Osteocyte (in vitro differentiated cells): ENCODE data around the gene SFXN1. TPM values are rescaled to one million over a fixed set of nuclear protein-coding genes. Genes with fewer than 3 reads are reported as not detected.

ENCODE experiments used
- DNase-seq: peaks from one replicate; pipeline ENCODE4 v3.0.0; 2021; ENCODE audit warnings: mixed read lengths; ENCODE audit not compliant: unreplicated experiment; ENCODE audit errors: extremely low spot score
- H3K27ac Mint-ChIP-seq: one replicate; pipeline ENCODE4 v1.8.0; 2021; ENCODE audit warnings: mild to moderate bottlenecking, mixed read lengths; ENCODE audit not compliant: unreplicated experiment
- H3K27me3 Mint-ChIP-seq: one replicate; pipeline ENCODE4 v1.8.0; 2021; ENCODE audit warnings: mixed read lengths; ENCODE audit not compliant: unreplicated experiment
- H3K36me3 Mint-ChIP-seq: one replicate; pipeline ENCODE4 v1.8.0; 2021; ENCODE audit warnings: mixed read lengths; ENCODE audit not compliant: unreplicated experiment
- H3K4me1 Mint-ChIP-seq: one replicate; pipeline ENCODE4 v1.8.0; 2021; ENCODE audit warnings: mixed read lengths; ENCODE audit not compliant: unreplicated experiment
- H3K4me3 Mint-ChIP-seq: one replicate; pipeline ENCODE4 v1.8.0; 2021; ENCODE audit warnings: mild to moderate bottlenecking, moderate library complexity, mixed read lengths; ENCODE audit not compliant: unreplicated experiment
- H3K9me3 Mint-ChIP-seq: one replicate; pipeline ENCODE4 v1.8.0; 2021; ENCODE audit warnings: mixed read lengths; ENCODE audit not compliant: unreplicated experiment
- total RNA-seq: library from RNA; stranded (reverse); gene quantifications from 2 replicates; pipeline ENCODE4 v1.2.1, GENCODE V29; 2021
- TF ChIP-seq, protein P1 (sequence below): fragments of 200-600 bp; sonication (generic); IDR thresholded peaks from 2 replicates; pipeline ENCODE4 v1.5.0; 2021; ENCODE audit warnings: antibody characterized with exemption, mild to moderate bottlenecking, moderate library complexity

The SFXN1 gene
- total RNA-seq, 1 donor from 2014 or later, result 44.6 TPM

DNA sequence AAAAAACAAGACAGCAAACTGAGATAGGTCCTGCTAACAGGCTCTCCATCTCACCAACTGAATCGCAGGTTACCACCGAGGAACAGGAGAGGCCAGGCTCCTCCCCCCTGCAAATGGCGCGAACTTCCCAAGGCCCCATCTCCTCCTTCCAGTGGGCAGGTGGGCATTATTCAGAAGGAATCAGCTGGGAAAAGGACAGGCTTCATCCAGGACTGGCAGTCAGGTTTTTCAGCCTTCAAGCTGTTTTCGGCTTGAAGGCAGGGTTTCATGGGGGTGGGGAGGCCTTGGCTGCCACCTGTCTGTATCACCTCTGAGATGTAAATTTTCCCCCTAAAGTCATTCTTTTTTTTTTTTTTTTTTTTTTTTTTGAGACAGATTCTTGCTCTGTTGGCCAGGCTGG is 79.4 kb downstream of the SFXN1 start:
- DNase-seq, result no peak
- TF ChIP-seq, protein P1, sequence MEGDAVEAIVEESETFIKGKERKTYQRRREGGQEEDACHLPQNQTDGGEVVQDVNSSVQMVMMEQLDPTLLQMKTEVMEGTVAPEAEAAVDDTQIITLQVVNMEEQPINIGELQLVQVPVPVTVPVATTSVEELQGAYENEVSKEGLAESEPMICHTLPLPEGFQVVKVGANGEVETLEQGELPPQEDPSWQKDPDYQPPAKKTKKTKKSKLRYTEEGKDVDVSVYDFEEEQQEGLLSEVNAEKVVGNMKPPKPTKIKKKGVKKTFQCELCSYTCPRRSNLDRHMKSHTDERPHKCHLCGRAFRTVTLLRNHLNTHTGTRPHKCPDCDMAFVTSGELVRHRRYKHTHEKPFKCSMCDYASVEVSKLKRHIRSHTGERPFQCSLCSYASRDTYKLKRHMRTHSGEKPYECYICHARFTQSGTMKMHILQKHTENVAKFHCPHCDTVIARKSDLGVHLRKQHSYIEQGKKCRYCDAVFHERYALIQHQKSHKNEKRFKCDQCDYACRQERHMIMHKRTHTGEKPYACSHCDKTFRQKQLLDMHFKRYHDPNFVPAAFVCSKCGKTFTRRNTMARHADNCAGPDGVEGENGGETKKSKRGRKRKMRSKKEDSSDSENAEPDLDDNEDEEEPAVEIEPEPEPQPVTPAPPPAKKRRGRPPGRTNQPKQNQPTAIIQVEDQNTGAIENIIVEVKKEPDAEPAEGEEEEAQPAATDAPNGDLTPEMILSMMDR, result no peak
- no peaks in the 10 kb centered on the region for H3K36me3 Mint-ChIP-seq
- no peaks in the 10 kb centered on the region for H3K9me3 Mint-ChIP-seq
- no peak overlapping the region for H3K27ac Mint-ChIP-seq
- peaks cover 14% of the 10 kb centered on the region for H3K27me3 Mint-ChIP-seq
- H3K4me1 Mint-ChIP-seq, result no peaks in the 10 kb centered on the region
- H3K4me3 Mint-ChIP-seq, result no peak overlapping the region

DNA sequence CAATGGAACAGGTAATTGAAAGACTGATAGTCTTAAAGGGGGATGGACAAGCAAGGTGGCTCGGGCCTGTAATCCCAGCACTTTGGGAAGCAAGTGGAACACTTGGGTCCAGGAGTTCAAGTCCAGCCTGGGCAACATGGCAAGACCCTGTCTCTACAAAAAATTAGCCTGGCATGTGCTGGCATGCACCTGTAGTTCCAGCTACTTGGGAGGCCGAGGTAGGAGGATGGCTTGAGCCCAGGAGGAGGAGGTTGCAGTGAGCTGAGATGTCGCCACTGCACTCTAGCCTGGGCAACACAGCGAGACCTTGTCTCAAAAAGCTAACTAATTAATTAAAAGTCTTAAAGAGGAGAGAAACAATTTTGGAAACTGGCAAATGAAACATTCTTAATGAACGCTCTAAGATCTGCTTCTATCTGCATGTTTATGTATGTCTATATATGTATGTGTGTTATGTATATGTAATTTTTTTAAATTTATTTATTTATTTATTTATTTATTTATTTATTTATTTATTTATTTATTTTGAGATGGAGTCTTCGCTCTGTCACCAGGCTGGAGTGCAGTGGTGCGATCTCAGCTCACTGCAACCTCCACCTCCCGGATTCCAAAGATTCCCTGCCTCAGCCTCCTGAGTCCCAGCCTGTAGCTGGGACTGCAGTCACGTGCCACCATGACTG is 80.6 kb downstream of the SFXN1 start:
- no peak for DNase-seq
- H3K9me3 Mint-ChIP-seq, result no peaks in the 10 kb centered on the region

DNA sequence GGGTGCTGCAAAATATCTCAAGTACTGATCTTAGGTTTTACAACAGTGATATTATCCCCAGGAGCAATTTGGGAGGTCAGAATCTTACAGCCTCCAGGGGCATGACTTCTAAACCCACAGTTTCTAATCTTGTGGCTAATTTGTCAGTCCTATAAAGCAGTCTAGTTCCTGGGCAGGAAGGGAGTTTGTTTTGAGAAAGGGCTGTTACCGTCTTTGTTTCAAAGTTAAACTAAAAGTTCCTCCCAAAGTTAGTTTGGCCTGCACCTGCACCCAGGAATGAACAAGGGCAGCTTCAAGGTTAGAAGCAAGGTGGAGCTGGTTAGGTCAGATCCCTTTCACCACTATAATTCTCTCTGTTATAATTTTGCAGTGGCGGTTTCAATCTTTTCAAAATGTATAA is 81.7 kb downstream of the SFXN1 start:
- no peaks in the 10 kb centered on the region for H3K36me3 Mint-ChIP-seq
- peaks cover 17% of the 10 kb centered on the region for H3K27me3 Mint-ChIP-seq
- no peaks in the 10 kb centered on the region for H3K9me3 Mint-ChIP-seq
- no peaks in the 10 kb centered on the region for H3K4me1 Mint-ChIP-seq
- DNase-seq, result no peak
- H3K4me3 Mint-ChIP-seq, result no peak overlapping the region
- H3K27ac Mint-ChIP-seq, result no peak overlapping the region
- TF ChIP-seq, protein P1, result no peak

More for the DNA sequence above, 80.6 kb downstream of the SFXN1 start:
- Mint-ChIP-seq H3K4me3 (no peak overlapping the region), H3K4me1 (no peaks in the 10 kb centered on the region), H3K36me3 (no peaks in the 10 kb centered on the region), H3K27me3 (peaks cover 17% of the 10 kb centered on the region), H3K27ac (no peak overlapping the region)
- TF ChIP-seq, protein P1, result no peak

DNA sequence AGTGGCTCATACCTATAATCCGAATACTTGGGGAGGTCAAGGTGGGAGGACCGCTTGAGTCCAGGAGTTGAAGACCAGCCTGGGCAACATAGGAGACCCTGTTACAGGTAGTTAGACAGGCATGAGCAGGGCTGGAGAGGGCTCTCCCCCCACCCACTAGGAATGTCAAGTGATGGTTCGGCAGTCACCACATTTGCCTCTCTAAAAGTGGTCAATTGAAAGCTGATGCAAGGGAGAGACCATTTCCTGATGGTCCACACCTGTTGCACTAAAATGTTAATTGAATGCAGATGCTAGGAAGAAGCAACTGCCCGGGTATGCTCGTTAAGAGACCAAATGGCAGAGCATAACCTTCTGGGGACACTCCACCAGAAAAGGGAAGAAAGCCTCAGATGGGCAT is 82.7 kb downstream of the SFXN1 start:
- no peaks in the 10 kb centered on the region for H3K9me3 Mint-ChIP-seq
- H3K27ac Mint-ChIP-seq, result no peak overlapping the region
- TF ChIP-seq, protein P1, result no peak
- peaks cover 24% of the 10 kb centered on the region for H3K27me3 Mint-ChIP-seq
- H3K36me3 Mint-ChIP-seq, result no peaks in the 10 kb centered on the region
- H3K4me3 Mint-ChIP-seq, result no peak overlapping the region
- DNase-seq, result no peak
- H3K4me1 Mint-ChIP-seq, result no peaks in the 10 kb centered on the region

DNA sequence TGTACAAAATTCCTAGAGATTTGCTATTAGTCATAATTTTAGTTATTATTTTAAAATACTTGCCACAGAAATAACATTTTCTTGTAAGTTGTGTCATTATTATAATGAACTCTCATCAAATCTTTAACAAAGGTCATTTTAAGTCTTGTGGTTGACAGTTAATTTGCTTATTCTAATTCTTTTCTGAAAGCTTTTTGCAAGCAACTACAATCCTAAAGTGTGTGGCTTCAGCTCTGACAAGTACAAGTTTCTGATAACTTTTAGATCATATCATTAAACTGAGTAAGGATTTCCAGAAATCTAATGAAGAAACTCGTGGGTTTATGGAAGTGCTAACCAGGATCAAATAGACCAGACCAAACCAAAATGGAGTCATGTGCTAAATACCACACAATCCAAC is 86.4 kb downstream of the SFXN1 start:
- DNase-seq, result no peak
- Mint-ChIP-seq H3K27ac (no peak overlapping the region), H3K36me3 (no peaks in the 10 kb centered on the region), H3K9me3 (no peaks in the 10 kb centered on the region), H3K4me3 (no peak overlapping the region), H3K4me1 (peaks cover under 1% of the 10 kb centered on the region), H3K27me3 (peaks cover 20% of the 10 kb centered on the region)
- TF ChIP-seq, protein P1, result no peak
